Thoracic aorta (tissue), 2 donors: Measurements from ENCODE around the gene EFNA3. TPM values are rescaled to one million over a fixed set of nuclear protein-coding genes. Genes with fewer than 3 reads are reported as not detected.

Experiments used
- ATAC-seq: fragments of 150-250 bp; one replicate; pipeline ENCODE4 v1.8.0; 2017; ENCODE audit warnings: low read depth; ENCODE audit not compliant: insufficient number of reproducible peaks, low FRiP score
- DNase-seq: peaks from one replicate; pipeline ENCODE4 v3.0.0-alpha.2; 2020; ENCODE audit warnings: low spot score
- H3K27ac ChIP-seq, 2 donors: fragments of 200-600 bp; sonication (generic); 1 replicate in 1 of 2; 2 replicates in 1 of 2; pipeline ENCODE4 v1.5.1; 2016; ENCODE audit warnings: mild to moderate bottlenecking in 2 of 2, moderate library complexity in 2 of 2
- H3K27me3 ChIP-seq: fragments of 200-600 bp; sonication (generic); replicated peaks from 2 replicates; pipeline ENCODE4 v1.6.0; 2016; ENCODE audit warnings: mild to moderate bottlenecking; ENCODE audit not compliant: insufficient read depth
- H3K36me3 ChIP-seq: fragments of 200-600 bp; sonication (generic); one replicate; pipeline ENCODE4 v1.5.1; 2016
- H3K4me1 ChIP-seq, 2 donors: fragments of 200-600 bp; sonication (generic); 1 replicate in 1 of 2; 2 replicates in 1 of 2; pipeline versions ENCODE4 v1.5.1 to v1.6.0; 2016; ENCODE audit warnings: low read depth in 2 of 2, mild to moderate bottlenecking in 1 of 2; ENCODE audit not compliant: control insufficient read depth in 1 of 2
- H3K4me3 ChIP-seq: fragments of 200-600 bp; sonication (generic); 2 replicates; pipeline ENCODE4 v1.5.1; 2016; ENCODE audit warnings: mild to moderate bottlenecking
- H3K9me3 ChIP-seq: fragments of 200-600 bp; sonication (generic); 2 replicates; pipeline ENCODE4 v1.5.1; 2016
- total RNA-seq, 2 donors: library from RNA; depleted of rRNA; stranded (reverse); fragments of >200 nt; gene quantifications; one replicate each; pipeline versions ENCODE4 v1.1.0 to v1.2.3, GENCODE V29; 2016
- TF ChIP-seq, protein P1 (sequence below): fragments of 200-600 bp; sonication (generic); IDR thresholded peaks from one replicate; pipeline ENCODE4 v1.5.1; 2019; ENCODE audit warnings: antibody characterized with exemption

EFNA3 gene
- total RNA-seq, 2 donors from 2014 or later, result 1.5 to 3.2 TPM

DNA sequence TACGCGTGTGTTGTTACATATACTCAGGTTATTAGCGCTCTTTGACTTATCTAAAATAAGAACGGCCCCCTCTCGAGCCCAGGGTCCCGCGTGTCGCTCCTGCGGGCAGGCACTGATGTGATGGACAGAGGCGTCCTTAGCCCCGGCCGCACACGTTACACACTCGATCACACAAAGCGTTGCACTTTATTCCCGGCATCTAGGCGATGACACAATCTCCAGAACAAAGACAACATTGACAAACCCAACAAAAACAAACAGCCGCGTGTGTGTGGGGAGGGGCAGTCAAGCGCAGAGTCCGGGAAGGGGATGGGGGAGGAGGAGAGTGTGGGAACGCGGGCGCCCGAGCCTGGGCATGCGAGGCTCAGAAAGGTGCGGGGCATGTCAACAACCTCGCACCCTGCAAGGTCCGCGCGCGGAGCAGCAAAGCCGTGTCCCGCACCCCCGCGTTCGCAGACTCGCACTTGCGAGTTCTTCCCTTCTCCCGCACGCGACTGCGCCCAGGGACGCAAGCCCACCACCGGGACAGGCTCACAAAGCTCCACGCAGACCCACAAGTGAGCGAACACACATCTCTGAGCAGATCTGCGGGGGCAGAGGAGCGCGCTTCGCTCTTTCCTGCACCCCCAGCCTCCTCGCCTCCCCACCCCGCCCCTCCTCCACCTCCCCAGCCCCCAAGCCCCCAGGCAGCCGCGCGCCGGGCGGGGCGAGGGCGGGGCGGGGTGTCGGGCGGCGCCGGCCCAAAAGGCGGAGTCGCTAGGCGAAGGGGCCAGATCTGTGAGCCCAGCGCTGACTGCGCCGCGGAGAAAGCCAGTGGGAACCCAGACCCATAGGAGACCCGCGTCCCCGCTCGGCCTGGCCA, 48.7 kb downstream of the EFNA3 start, which contains the start of gene EFNA1:
EFNA1 (plus strand) TSS at position 772 of the 862 bp plus-strand sequence. CDS start 102 bp downstream, outside the sequence.
- peak within 1 kb of the TSS; percentile 80 for H3K4me3 ChIP-seq
- no peaks in the 10 kb centered on the region for H3K27me3 ChIP-seq
- no peaks in the 10 kb centered on the region for H3K9me3 ChIP-seq
- H3K27ac ChIP-seq, result peak within 1 kb of the TSS in 1 of 2 donors; percentile 37
- peaks cover 17 to 43% of the 10 kb centered on the region in 2 donors for H3K4me1 ChIP-seq
- DNase-seq (no peak), ATAC-seq (peak; percentile 16)
- TF ChIP-seq, protein P1, sequence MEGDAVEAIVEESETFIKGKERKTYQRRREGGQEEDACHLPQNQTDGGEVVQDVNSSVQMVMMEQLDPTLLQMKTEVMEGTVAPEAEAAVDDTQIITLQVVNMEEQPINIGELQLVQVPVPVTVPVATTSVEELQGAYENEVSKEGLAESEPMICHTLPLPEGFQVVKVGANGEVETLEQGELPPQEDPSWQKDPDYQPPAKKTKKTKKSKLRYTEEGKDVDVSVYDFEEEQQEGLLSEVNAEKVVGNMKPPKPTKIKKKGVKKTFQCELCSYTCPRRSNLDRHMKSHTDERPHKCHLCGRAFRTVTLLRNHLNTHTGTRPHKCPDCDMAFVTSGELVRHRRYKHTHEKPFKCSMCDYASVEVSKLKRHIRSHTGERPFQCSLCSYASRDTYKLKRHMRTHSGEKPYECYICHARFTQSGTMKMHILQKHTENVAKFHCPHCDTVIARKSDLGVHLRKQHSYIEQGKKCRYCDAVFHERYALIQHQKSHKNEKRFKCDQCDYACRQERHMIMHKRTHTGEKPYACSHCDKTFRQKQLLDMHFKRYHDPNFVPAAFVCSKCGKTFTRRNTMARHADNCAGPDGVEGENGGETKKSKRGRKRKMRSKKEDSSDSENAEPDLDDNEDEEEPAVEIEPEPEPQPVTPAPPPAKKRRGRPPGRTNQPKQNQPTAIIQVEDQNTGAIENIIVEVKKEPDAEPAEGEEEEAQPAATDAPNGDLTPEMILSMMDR, result no peak
- H3K36me3 ChIP-seq, result no peaks in the 10 kb centered on the region

DNA sequence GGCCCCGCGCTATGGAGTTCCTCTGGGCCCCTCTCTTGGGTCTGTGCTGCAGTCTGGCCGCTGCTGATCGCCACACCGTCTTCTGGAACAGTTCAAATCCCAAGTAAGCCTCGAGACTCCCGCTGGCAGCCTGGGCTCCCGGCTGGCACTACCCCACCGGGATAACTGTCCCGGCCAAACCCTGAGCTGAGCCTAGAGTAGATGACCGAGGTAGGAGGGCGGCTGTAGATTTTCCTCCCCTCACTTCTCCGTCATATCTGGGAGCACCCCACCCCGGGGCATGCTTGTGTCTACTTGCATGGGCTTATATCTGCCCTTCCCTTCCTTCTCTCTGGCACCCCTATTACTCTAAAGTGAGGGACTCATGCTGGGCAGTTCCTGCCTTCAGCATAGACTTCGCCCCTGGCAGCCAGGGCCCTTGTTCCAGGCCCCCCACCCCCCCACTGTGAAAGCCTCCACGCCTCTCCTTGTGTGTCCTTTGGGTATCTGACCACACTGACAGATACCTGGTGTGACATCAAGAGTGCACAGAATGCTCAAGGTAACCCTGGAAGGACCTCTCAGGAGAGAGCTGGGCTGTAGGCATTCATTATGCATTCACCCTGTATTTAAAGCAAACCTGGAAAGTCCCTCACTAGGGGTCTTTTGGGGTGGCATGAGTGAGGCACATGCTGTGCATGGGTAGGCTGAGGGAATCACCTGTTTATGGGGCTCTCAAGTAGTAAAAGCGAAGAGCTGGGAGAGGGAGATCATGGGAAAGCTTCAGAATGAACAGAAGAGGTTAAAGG, 49.5 kb downstream of the EFNA3 start:
- peak overlapping the region in 1 of 2 donors; percentile 37 for H3K27ac ChIP-seq
- no peaks in the 10 kb centered on the region for H3K36me3 ChIP-seq
- no peak for DNase-seq
- no peaks in the 10 kb centered on the region for H3K9me3 ChIP-seq
- ATAC-seq, result no peak
- peak overlapping the region; percentile 80 for H3K4me3 ChIP-seq
- peaks cover 17 to 43% of the 10 kb centered on the region in 2 donors for H3K4me1 ChIP-seq
- no peaks in the 10 kb centered on the region for H3K27me3 ChIP-seq
- TF ChIP-seq, protein P1, result no peak

DNA sequence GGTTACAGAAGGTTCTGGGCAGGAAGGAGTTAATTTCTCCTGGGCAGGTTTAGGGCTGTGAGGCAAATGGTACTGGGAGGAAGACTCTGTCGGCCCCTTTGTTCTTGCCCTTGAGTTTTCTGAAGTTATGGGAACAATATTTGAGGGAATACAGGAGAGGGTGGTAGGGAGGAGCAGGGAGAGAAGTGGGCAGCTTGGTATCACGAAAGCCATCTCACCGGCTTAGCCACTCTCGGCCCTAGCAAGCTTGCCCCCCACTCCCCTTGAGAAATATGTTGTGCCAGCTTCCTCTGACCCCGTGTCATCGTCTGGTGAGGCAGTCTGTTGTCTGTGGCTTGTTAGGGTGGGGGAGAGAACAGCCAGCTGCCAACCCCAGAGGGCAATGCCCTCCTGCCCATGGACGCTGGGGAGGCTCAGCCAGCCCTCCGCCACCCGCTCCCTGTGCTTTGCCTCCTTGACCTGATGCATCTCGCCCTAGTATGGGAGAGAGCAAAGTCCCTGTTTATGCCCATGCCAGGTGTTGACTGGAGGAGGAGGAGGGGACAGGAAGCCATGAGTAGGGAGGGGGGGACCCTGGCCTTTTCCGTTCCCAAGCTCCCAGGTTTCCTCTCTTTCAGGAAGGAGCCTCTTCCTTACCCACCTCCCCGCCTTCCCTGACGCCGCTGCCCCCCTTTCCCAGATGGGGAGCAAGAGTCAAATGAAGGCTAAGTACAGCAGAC, 50.3 kb downstream of the EFNA3 start:
- H3K27me3 ChIP-seq, result no peaks in the 10 kb centered on the region
- H3K36me3 ChIP-seq, result no peaks in the 10 kb centered on the region
- no peak overlapping the region for H3K27ac ChIP-seq
- H3K9me3 ChIP-seq, result no peaks in the 10 kb centered on the region
- H3K4me3 ChIP-seq, result peak overlapping the region; percentile 80
- peaks cover 17 to 43% of the 10 kb centered on the region in 2 donors for H3K4me1 ChIP-seq
- DNase-seq, result no peak
- no peak for ATAC-seq
- TF ChIP-seq, protein P1, result no peak

DNA sequence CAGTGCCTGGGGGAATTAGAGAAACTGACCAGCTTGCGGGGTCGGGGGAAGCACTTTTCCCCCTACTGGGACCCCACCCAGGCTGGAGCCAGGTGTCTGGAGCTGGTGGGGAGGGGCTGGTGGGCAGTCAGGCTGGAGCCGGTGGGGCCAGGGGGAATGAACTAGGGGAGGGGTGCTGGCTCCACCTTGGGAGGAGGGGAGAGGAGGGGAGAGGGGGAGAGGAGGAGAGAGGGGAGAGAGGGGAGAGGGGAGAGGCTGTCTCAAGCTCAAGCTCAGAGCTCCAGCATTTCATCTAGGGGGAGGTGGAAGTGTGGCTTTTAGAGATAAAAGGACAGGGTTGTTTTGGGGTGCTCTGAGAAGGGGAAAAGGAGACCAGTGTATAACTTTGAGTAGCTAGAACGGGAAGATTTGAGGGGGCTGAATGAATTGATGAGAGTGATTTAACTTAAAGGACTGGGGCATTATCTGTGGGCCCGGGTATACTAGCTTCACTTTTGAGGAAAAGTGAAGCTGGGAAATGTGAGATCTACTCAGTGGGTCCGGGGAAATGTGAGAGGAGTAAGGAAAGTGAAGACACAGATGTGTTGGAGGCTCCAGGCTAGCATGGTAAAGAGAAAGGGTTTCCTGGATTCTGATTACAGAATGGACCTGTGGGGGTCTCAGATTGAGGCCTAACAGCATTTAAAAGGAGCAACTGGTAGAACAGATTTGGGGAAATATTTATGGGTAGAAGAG, 51.8 kb downstream of the EFNA3 start:
- Histone ChIP-seq H3K4me3 (peak overlapping the region; percentile 80), H3K4me1 (peaks cover 24 to 53% of the 10 kb centered on the region in 2 donors), H3K36me3 (no peaks in the 10 kb centered on the region), H3K9me3 (no peaks in the 10 kb centered on the region), H3K27ac (peak overlapping the region in 1 of 2 donors; percentile 5), H3K27me3 (no peaks in the 10 kb centered on the region)
- ATAC-seq, result no peak
- DNase-seq, result no peak
- TF ChIP-seq, protein P1, result no peak
